Astrocyte (in vitro differentiated cells and primary cell): Measurements from ENCODE around the gene DYSF.

Experiments used
- EZH2 ChIP-seq: IDR thresholded peaks from 2 replicates; pipeline ENCODE4 v1.6.1; 2012; ENCODE audit warnings: mild to moderate bottlenecking, low read length, inconsistent platforms; ENCODE audit not compliant: insufficient read depth
- TF ChIP-seq, protein P1 (sequence below): IDR thresholded peaks from 2 replicates; pipeline ENCODE4 v1.5.1; 2011; ENCODE audit warnings: low read depth, mild to moderate bottlenecking, inconsistent platforms, low read length, moderate library complexity; ENCODE audit not compliant: insufficient read depth

- no peak for TF ChIP-seq EZH2
- TF ChIP-seq, protein P1, sequence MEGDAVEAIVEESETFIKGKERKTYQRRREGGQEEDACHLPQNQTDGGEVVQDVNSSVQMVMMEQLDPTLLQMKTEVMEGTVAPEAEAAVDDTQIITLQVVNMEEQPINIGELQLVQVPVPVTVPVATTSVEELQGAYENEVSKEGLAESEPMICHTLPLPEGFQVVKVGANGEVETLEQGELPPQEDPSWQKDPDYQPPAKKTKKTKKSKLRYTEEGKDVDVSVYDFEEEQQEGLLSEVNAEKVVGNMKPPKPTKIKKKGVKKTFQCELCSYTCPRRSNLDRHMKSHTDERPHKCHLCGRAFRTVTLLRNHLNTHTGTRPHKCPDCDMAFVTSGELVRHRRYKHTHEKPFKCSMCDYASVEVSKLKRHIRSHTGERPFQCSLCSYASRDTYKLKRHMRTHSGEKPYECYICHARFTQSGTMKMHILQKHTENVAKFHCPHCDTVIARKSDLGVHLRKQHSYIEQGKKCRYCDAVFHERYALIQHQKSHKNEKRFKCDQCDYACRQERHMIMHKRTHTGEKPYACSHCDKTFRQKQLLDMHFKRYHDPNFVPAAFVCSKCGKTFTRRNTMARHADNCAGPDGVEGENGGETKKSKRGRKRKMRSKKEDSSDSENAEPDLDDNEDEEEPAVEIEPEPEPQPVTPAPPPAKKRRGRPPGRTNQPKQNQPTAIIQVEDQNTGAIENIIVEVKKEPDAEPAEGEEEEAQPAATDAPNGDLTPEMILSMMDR = no peak
These were observed 13.9 kb downstream of the DYSF start for GRCh38 chr2:71467180-71467815.
